KMS-11 (cell line): ENCODE data around the gene BEGAIN.

Source experiments
- H2AFZ ChIP-seq: fragments of 200-600 bp; sonication (generic); 2 replicates; pipeline ENCODE4 v1.6.1; 2016; ENCODE audit warnings: antibody characterized with exemption, mixed run types, low read depth
- H3K27ac ChIP-seq: fragments of 200-600 bp; sonication (generic); 2 replicates; pipeline ENCODE4 v1.6.1; 2016; ENCODE audit warnings: mild to moderate bottlenecking, mixed run types
- H3K27me3 ChIP-seq: fragments of 200-600 bp; sonication (generic); 2 replicates; pipeline ENCODE4 v1.6.1; 2017; ENCODE audit warnings: mild to moderate bottlenecking, low read depth, mixed run types, moderate library complexity; ENCODE audit not compliant: insufficient read depth
- H3K36me3 ChIP-seq: fragments of 200-600 bp; sonication (generic); 2 replicates; pipeline ENCODE4 v1.6.1; 2017; ENCODE audit warnings: mild to moderate bottlenecking, mixed run types; ENCODE audit not compliant: insufficient read depth
- H3K4me1 ChIP-seq: fragments of 200-600 bp; sonication (generic); 2 replicates; pipeline ENCODE4 v1.6.1; 2016; ENCODE audit warnings: mild to moderate bottlenecking, low read depth, mixed run types; ENCODE audit not compliant: poor library complexity, severe bottlenecking
- H3K4me2 ChIP-seq: fragments of 200-600 bp; sonication (generic); 2 replicates; pipeline ENCODE4 v1.7.0; 2016; ENCODE audit warnings: mild to moderate bottlenecking, mixed run types
- H3K4me3 ChIP-seq: fragments of 200-600 bp; sonication (generic); IDR thresholded peaks from 2 replicates; pipeline ENCODE4 v1.6.1; 2017; ENCODE audit warnings: low read depth, low read length, mixed read lengths; ENCODE audit not compliant: insufficient read depth
- H3K79me2 ChIP-seq: fragments of 200-600 bp; sonication (generic); 2 replicates; pipeline ENCODE4 v1.6.1; 2016; ENCODE audit warnings: low read depth, mixed run types; ENCODE audit not compliant: insufficient read depth
- H3K9ac ChIP-seq: fragments of 200-600 bp; sonication (generic); 2 replicates; pipeline ENCODE4 v1.6.1; 2016; ENCODE audit warnings: mild to moderate bottlenecking, mixed run types
- H4K20me1 ChIP-seq: fragments of 200-600 bp; sonication (generic); 2 replicates; pipeline ENCODE4 v1.6.1; 2016; ENCODE audit warnings: mild to moderate bottlenecking, mixed run types; ENCODE audit not compliant: insufficient read depth
- TF ChIP-seq, protein P1 (sequence below): fragments of 200-600 bp; sonication (generic); conservative IDR thresholded peaks from 2 replicates; pipeline ENCODE4 v1.6.1; 2017; ENCODE audit warnings: low read depth, mild to moderate bottlenecking, antibody characterized with exemption, low read length, moderate library complexity, mixed read lengths

The BEGAIN gene

DNA sequence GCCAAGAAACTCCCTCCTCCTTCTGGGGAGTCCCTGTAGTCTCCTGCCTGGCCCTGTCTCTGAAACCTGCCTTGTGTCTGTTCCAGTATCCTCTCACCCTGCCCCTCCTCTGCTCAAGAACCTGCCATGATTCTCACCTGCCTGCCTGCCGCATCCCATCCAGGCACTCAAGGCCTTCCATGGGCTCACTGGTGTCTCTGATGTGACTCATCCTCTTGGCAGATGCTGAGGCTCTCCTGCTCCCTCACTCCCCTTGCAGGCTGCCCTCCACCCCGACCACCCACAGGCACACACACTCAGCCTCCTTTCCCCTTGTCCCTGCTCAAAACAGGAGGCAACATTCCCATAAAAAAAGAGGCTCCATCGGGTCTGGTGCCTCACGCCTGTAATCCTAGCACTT lies 5.8 kb upstream of the BEGAIN start:
- Histone ChIP-seq H2AFZ (no peak overlapping the region), H4K20me1 (no peaks in the 10 kb centered on the region), H3K79me2 (no peaks in the 10 kb centered on the region), H3K4me2 (no peak overlapping the region), H3K9ac (no peak overlapping the region), H3K36me3 (no peaks in the 10 kb centered on the region), H3K27me3 (peaks cover 34% of the 10 kb centered on the region; the same call in 1 of the 2 replicates), H3K27ac (no peak overlapping the region), H3K4me1 (no peaks in the 10 kb centered on the region), H3K4me3 (no peak overlapping the region)
- TF ChIP-seq, protein P1, sequence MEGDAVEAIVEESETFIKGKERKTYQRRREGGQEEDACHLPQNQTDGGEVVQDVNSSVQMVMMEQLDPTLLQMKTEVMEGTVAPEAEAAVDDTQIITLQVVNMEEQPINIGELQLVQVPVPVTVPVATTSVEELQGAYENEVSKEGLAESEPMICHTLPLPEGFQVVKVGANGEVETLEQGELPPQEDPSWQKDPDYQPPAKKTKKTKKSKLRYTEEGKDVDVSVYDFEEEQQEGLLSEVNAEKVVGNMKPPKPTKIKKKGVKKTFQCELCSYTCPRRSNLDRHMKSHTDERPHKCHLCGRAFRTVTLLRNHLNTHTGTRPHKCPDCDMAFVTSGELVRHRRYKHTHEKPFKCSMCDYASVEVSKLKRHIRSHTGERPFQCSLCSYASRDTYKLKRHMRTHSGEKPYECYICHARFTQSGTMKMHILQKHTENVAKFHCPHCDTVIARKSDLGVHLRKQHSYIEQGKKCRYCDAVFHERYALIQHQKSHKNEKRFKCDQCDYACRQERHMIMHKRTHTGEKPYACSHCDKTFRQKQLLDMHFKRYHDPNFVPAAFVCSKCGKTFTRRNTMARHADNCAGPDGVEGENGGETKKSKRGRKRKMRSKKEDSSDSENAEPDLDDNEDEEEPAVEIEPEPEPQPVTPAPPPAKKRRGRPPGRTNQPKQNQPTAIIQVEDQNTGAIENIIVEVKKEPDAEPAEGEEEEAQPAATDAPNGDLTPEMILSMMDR = no peak

DNA sequence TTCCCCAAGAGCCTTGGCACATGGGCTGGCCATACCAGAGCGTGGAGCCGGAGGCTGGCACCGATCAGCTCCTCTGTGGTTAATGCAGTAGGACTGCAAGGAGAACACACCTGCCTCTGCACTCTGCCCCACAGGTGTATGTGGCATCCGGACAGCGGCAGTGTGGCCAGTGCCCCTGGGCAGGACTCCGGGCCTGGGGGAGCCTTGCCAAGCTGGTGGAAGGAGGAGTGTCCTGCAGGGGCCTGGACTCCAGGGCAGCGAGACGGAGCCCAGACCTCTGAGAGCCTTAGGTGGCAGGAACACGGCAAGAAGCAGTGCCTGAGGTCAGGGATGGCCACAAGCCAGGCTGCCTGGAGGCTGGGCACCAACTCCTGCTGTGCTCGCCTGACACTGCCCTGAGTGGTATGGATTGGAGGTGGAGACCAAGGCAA lies 5.3 kb upstream of the BEGAIN start:
- H2AFZ ChIP-seq = no peak overlapping the region
- no peak overlapping the region for H3K4me3 ChIP-seq
- no peaks in the 10 kb centered on the region for H4K20me1 ChIP-seq
- no peaks in the 10 kb centered on the region for H3K36me3 ChIP-seq
- no peak overlapping the region for H3K27ac ChIP-seq
- no peak overlapping the region for H3K4me2 ChIP-seq
- H3K27me3 ChIP-seq = peaks cover 37% of the 10 kb centered on the region; the same call in 1 of the 2 replicates
- TF ChIP-seq, protein P1 = no peak
- H3K4me1 ChIP-seq = no peaks in the 10 kb centered on the region
- no peak overlapping the region for H3K9ac ChIP-seq
- H3K79me2 ChIP-seq = no peaks in the 10 kb centered on the region

DNA sequence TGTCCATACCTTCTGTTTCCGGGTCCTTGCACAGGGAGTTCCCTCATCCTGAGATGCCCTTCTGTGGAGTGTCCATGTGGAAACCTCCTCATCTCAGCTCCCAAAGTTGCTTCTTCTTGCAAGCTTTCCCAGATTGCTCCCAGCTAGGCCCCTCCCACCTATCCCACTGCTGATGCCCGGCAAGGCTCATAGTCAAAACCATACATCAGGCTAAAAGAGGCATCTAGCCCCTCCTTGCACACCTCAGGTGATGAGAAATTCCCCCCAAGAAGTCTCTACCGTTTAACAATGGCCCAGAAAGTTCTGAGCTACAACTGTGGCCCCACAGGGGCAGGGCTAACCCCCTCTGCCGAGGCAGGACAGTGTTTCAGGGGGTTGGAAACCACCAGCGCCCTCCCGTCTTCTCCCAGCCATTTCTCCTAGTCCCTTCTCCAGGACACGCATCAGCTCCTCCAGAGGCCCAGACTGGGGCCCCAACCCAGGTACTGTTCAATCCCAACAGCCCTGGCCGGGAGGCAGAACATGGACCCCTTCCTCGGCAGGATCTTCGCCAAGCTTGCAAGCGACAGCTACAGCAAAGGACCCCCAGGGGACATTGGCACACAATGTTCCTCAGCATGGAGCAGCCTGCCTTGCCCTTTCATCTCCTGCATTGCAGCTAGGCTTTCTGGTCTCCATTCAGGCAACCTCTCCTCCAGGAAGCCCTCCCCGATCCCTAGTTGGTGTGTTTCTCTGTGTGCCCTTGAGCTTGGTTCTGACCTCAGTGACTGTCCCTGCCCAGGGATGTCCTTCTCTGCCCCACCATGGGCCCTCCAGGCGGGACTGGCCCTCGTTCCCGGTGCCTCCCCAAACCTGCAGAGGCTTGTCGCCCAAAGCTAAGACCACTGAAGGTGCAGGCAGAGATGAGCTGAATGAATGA lies 4.5 kb upstream of the BEGAIN start:
- no peak overlapping the region for H3K4me2 ChIP-seq

DNA sequence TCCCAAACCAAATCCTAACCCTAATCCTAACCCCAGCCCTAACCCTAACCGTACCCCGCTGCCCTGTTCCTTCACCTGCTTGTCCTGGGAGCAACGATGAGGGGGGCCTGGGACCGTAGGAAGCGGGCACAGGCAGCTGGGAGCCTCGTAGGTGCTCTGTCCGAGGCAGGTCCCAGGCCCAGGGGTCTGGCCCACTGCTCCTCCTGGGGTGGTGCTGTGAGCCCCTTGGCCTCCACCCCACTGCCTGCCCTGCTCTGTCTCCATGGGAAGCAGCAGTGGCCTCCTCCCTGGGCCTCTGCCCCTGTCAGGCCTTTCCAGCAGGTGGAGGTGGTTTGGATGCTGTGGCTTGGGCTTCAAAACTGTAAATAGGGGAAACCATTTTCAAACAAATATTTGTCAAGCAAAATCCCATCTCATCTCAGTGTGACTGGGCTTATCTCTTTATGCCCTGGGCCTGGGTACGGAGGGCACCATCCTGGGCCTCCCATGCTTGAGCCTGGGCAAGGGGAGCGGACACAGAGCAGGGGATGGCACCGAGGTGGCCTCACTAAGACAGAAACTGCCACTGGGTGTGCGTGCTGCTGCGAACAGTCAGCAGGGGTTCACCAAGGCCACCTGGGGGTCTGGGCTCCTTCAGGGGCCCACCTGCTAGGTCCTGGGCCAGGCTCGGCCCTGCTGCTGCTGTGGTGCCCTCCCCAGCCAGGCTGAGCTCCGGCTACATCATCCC lies 3.7 kb upstream of the BEGAIN start:
- Histone ChIP-seq H3K36me3 (no peaks in the 10 kb centered on the region), H3K4me2 (no peak overlapping the region), H3K27ac (no peak overlapping the region), H3K4me3 (no peak overlapping the region), H3K79me2 (no peaks in the 10 kb centered on the region), H2AFZ (no peak overlapping the region), H4K20me1 (no peaks in the 10 kb centered on the region), H3K9ac (no peak overlapping the region), H3K27me3 (peaks cover 37% of the 10 kb centered on the region; the same call in 1 of the 2 replicates), H3K4me1 (no peaks in the 10 kb centered on the region)
- TF ChIP-seq, protein P1 = no peak

More for the DNA sequence above, 4.5 kb upstream of the BEGAIN start:
- no peaks in the 10 kb centered on the region for H3K79me2 ChIP-seq
- TF ChIP-seq, protein P1 = no peak
- no peaks in the 10 kb centered on the region for H3K4me1 ChIP-seq
- no peak overlapping the region for H3K9ac ChIP-seq
- no peak overlapping the region for H3K27ac ChIP-seq
- H3K27me3 ChIP-seq = peaks cover 37% of the 10 kb centered on the region; the same call in 1 of the 2 replicates
- H2AFZ ChIP-seq = no peak overlapping the region
- H3K4me3 ChIP-seq = no peak overlapping the region
- H3K36me3 ChIP-seq = no peaks in the 10 kb centered on the region
- H4K20me1 ChIP-seq = no peaks in the 10 kb centered on the region
